GM21825 (cell line): Measurements from ENCODE around the gene DHFR2.
"Not testable (repeated sequence)": the region's sequence is repeated elsewhere in the genome, so short reads cannot be mapped to it uniquely, and the experiment has no call there.

Experiments used
- ATAC-seq: cut with Tn5 transposase; IDR thresholded peaks from one replicate; pipeline ENCODE4 v1.9.1; 2021; ENCODE audit warnings: mild to moderate bottlenecking, moderate library complexity; ENCODE audit not compliant: unreplicated experiment

The DHFR2 gene

GRCh38 chr3:94062513-94063404, at the start of gene DHFR2, which contains the start of gene NSUN3:
Gene DHFR2, minus strand, starts transcription at chr3:94062916. Its CDS starts 1,405 bp downstream, at chr3:94061511.
Gene NSUN3, plus strand, starts transcription at chr3:94063061. Its CDS starts 66 bp downstream, at chr3:94063127.
- peak; percentile 94 for ATAC-seq

GRCh38 chr3:94110854-94111253, 48.1 kb upstream of the DHFR2 start:
- ATAC-seq, result no peak

- ATAC-seq, result not testable (repeated sequence)
Measured at GRCh38 chr3:94110232-94110631, 47.5 kb upstream of the DHFR2 start.

- no peak for ATAC-seq
Measured at GRCh38 chr3:94106268-94106667, 43.6 kb upstream of the DHFR2 start.

GRCh38 chr3:94101860-94102259, 39.1 kb upstream of the DHFR2 start:
- ATAC-seq, result no peak

- no peak for ATAC-seq
Measured at GRCh38 chr3:94099311-94099710, 36.6 kb upstream of the DHFR2 start.

- no peak for ATAC-seq
Measured at GRCh38 chr3:94098452-94098851, 35.7 kb upstream of the DHFR2 start.

- no peak for ATAC-seq
Measured at GRCh38 chr3:94095111-94095510, 32.4 kb upstream of the DHFR2 start.

GRCh38 chr3:94093151-94093550, 30.4 kb upstream of the DHFR2 start:
- no peak for ATAC-seq

GRCh38 chr3:94092086-94092485, 29.4 kb upstream of the DHFR2 start:
- no peak for ATAC-seq

GRCh38 chr3:94089126-94089525, 26.4 kb upstream of the DHFR2 start:
- no peak for ATAC-seq

- ATAC-seq, result peak; percentile 76
Measured at GRCh38 chr3:94083261-94083660, 20.5 kb upstream of the DHFR2 start.

GRCh38 chr3:94082391-94082937, 19.7 kb upstream of the DHFR2 start:
- no peak for ATAC-seq

GRCh38 chr3:94081884-94082283, 19.2 kb upstream of the DHFR2 start:
- ATAC-seq, result no peak

GRCh38 chr3:94080552-94080951, 17.8 kb upstream of the DHFR2 start:
- not testable (repeated sequence) for ATAC-seq

- no peak for ATAC-seq
Measured at GRCh38 chr3:94076055-94076454, 13.3 kb upstream of the DHFR2 start.

- ATAC-seq, result peak; percentile 88
Measured at GRCh38 chr3:94071713-94072284, 9.1 kb upstream of the DHFR2 start.

GRCh38 chr3:94070341-94070911, 7.7 kb upstream of the DHFR2 start:
- peak; percentile 55 for ATAC-seq

GRCh38 chr3:94069194-94069813, 6.6 kb upstream of the DHFR2 start:
- no peak for ATAC-seq

- ATAC-seq, result no peak
Measured at GRCh38 chr3:94066506-94067500, 4.1 kb upstream of the DHFR2 start.
